DMS153 (cell line): Measurements from ENCODE around the gene NME2.
A peak's percentile ranks its signal among the peaks of the same experiment; 100 is the strongest.
"Not testable (repeated sequence)": the region's sequence is repeated elsewhere in the genome, so short reads cannot be mapped to it uniquely, and the experiment has no call there.

Experiments used
- DNase-seq: peaks from one replicate; lab custom pipeline; 2025; lab: John Stamatoyannopoulos, UW

NME2 gene

GRCh38 chr17:51153210-51154072 lies 12.8 kb upstream of the NME2 start, which contains the start of gene NME1:
Gene NME1, plus strand, starts transcription at chr17:51153559. Its CDS starts 2,096 bp downstream, at chr17:51155655.
- DNase-seq: peak; percentile 99

- DNase-seq: no peak
These were observed 12.0 kb upstream of the NME2 start for GRCh38 chr17:51154176-51154575.

GRCh38 chr17:51155416-51155815 lies 10.8 kb upstream of the NME2 start:
- DNase-seq: no peak

GRCh38 chr17:51159604-51160003 lies 6.6 kb upstream of the NME2 start:
- no peak for DNase-seq

GRCh38 chr17:51161541-51161940 lies 4.7 kb upstream of the NME2 start:
- DNase-seq: no peak

- DNase-seq: no peak
These were observed 1.1 kb upstream of the NME2 start for GRCh38 chr17:51164911-51165679.

GRCh38 chr17:51165680-51166197 lies 472 bp upstream of the NME2 start:
- no peak for DNase-seq

GRCh38 chr17:51166987-51167931 lies 1.0 kb downstream of the NME2 start:
- DNase-seq: no peak

GRCh38 chr17:51169340-51169739 lies 3.1 kb downstream of the NME2 start:
- no peak for DNase-seq

- DNase-seq: no peak
These were observed 4.5 kb downstream of the NME2 start for GRCh38 chr17:51170736-51171135.

- DNase-seq: not testable (repeated sequence)
These were observed 5.8 kb downstream of the NME2 start for GRCh38 chr17:51172030-51172429.

GRCh38 chr17:51180486-51180885 lies 14.3 kb downstream of the NME2 start:
- no peak for DNase-seq

- DNase-seq: no peak
These were observed 17.9 kb downstream of the NME2 start for GRCh38 chr17:51184124-51184523.

GRCh38 chr17:51185763-51186332 lies 19.6 kb downstream of the NME2 start:
- DNase-seq: no peak

- DNase-seq: no peak
These were observed 22.1 kb downstream of the NME2 start for GRCh38 chr17:51188271-51188833.

- DNase-seq: no peak
These were observed 23.0 kb downstream of the NME2 start for GRCh38 chr17:51189162-51189561.

- no peak for DNase-seq
These were observed 23.4 kb downstream of the NME2 start for GRCh38 chr17:51189628-51190027.

GRCh38 chr17:51191895-51192294 lies 25.7 kb downstream of the NME2 start:
- no peak for DNase-seq

GRCh38 chr17:51197754-51198153 lies 31.5 kb downstream of the NME2 start:
- DNase-seq: no peak

- DNase-seq: no peak
These were observed 34.1 kb downstream of the NME2 start for GRCh38 chr17:51200295-51200694.

GRCh38 chr17:51200846-51201245 lies 34.6 kb downstream of the NME2 start:
- DNase-seq: no peak
